T-helper 1 cell (primary cell): Measurements from ENCODE around the gene DNAJC5.

Source experiments
- DNase-seq, 5 donors: peaks; one replicate each; pipeline ENCODE4 v3.0.0-alpha.2; 2012 to 2020

The DNAJC5 gene

DNA sequence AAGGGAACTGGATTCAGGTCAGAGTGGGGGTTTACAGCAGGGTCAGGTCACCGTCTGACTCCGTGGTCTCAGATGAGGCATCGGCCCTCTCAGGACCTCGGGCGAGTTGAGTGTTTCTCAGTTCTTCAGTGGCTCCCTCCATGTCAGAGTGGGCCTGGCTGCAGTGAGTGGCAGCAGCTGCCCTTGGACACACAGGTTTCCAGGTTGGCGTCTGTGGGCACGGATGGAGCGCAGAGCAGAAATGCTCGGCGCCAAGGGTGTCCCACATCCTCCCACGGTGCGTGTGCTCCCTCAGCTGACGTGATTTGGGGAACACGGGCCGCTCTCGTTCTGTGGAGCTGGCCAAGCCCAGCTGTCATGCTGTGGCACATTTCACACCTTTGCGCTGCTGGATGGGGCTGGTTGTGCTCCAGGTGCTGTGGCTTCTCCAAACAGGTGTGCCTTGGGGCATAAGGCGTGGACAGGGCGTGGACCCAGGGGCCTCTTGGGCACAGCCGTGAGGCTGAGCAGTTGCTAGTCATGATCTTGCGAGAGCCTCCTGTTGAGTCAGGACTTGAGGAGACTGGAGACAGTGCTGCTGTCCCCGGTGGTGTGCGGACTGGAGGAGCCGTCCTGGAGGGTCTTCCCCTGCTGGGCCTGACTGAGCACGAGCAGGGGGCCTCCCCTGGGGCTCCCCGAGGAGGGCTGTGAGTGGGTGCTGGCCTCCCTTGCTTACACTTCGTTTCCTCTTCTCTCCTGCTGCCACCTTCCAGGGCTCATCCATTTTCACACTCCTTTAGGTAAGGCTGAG, 9.5 kb upstream of the DNAJC5 start:
- no peak for DNase-seq

DNA sequence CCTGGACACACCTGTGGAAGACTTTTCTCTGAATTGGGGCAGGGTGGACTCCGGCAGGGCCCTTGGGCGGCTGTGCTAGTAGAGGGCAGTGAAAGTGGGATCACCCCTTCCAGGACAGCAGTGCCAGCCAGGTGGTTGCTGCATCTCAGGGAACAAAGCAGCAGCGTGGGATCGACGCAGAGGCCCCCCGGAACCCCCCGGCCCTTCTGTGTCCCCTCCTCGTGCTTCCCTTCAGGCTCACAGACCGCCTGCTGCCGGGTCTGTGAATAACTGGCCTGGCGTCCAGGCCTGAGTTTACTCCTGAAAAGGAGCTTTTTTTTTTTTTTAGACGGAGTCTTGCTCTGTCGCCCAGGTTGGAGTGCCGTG, 8.9 kb upstream of the DNAJC5 start:
- DNase-seq: no peak

DNA sequence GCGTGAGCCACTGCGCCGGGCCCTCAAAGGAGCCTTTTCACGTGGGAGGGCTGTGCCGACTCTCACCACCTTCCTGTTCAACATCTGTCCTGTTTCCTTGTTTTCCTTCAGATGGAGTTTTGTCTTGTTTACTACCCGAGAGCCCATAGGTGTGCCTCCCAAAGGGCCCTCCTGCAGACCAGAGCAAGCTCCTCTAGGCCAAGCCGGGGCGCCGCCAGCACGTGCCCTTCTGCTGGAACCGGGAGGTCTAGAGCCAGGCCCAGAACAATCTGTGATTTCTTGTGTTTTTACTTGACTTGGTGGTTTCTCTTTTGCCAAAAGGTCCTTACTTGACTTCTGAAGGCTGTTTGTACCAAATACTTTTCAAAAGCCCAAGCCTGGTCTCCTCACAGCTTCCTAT, 8.0 kb upstream of the DNAJC5 start:
- DNase-seq: no peak

DNA sequence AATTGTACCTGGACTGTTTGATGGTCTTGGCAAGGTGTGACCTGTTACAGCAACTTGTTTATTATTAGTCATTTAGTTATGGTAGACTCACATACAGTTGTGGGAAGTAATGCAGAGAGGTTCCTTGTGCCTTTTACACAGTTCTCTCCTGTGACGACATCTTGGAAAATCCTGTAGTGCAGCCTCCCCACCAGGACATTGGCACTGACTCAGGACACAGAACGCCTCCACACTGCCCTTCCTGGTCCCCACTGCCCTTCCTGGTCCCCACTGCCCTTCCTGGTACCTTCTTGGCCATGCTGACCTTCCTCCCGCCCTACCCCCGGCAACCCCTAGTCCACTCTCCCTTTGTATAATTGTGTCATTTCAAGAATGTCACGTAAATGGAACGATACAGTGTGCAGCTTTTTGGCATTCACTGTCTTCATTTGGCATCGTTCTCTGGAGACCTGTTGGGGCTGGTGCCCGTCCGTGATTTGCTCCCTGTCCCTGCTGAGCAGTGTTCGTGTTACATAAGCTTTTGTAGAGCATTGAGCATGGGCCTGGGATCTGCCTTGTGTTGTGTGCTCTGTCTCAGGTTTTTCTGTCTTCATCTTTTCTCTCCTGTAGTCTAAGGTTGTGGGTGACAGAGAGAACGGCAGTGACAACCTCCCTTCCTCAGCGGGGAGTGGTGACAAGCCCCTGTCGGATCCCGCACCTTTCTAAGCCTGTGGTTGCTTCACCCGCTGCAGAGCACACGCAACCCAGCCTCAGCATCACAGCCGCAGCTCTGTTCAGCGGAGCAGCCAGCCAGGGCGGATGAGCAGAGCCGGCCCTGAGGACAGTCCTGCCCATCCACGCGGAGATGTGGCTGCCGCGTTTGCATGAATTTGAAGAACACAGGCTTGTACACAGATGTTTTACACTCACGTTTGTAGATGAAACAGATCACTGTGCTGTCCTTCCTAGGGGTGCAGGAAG, 5.4 kb upstream of the DNAJC5 start:
- no peak for DNase-seq

DNA sequence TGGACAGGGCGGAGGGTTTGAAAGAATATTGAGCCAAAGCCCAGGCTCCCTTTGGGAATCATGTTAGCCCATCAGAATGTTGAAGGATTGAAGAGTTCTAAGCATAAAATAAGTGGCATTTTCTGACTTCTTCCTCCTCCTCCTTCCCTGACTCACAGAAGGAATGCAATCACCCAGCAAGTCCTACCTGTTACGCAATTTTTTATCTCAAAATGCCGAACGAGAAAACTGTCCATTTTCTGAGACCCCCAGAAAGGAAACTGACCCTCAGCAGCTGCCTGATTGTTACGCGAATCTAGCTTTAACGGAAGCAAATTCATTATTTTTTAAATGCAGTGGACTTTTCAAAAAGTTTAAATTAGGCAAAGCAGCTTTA, 4.7 kb upstream of the DNAJC5 start:
- DNase-seq: no peak

DNA sequence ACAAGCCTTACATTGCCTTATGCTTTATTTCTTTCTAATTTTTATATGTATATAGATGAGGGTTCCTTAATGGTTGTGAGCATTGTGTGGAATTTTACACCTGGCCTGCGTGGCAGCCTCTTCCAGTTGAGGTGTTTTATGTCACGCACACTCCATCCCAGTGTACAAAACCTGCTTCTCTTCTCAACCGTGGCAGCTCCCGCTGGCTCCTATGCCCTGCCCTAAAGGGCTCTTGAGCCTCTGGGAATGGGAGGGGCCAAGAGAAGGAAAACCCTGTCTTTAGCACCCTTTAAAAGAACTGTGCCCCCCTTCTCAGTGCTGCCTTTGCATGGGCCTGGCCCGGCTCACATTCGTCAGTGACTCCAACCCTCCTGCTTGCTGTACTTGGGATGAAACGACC, 4.3 kb upstream of the DNAJC5 start:
- no peak for DNase-seq

DNA sequence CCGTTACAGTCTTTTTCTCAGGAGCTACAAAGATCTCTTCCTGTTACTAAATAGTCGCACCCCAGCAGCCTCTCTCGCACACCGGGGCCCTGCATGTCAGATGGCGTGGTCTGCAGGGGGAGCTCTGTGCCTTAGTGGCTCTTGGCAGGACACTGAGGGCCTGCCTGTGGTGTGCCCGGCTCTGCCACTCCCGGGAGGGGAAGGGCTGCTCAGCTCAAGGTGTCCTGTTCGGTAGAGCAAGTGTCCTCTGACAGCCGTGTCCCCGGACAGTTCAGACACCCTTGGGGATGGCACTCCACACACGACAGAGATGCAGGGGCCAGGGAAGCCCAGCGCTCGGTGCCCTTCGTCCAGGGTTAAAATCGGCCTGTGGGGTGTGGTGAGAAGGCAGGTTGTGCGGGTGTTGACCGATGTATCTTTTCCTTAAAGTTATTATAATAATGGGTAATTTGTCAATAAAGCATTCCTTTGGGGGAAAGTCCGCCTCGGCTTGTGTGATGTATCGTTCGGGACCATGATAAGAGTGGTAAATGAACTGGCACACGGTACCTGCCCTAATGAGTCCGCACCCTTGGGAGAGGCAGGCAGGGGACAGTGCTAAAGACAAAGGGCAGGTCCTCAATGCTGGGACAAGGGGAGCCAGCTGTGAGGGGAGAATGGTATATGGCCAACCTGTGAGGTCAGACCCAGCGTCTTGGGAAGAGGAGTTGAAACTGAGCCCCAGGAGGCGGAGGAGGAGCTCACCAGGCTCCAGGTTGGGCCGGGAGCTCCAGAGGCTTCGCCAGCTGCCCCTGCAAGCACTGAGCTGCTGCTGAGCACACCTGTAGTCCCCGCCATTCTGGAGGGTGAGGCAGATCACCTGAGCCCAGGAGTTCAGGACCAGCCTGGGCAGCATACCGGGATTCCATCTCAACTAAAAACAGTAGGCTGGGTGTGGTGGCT, 3.6 kb upstream of the DNAJC5 start:
- DNase-seq: no peak

DNA sequence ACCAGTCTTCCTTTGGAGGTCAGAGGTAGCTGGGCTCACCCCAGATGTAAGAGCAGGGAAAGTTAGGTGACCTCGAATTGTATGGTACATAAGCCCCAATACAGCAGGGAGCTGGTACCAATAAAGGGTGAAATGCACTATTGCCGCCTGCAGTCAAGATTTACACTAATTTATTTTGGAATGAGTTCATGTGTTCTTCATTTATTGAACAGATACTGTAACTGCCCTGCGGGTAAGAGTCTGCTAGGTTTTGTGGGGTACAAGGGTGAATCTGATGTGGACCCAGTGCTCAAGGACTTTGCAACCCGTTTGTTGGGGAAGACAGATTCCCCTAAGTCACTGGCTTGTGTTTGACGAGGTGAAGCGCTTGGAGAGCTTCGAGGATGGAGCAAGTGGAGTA, 2.5 kb upstream of the DNAJC5 start:
- no peak for DNase-seq

DNA sequence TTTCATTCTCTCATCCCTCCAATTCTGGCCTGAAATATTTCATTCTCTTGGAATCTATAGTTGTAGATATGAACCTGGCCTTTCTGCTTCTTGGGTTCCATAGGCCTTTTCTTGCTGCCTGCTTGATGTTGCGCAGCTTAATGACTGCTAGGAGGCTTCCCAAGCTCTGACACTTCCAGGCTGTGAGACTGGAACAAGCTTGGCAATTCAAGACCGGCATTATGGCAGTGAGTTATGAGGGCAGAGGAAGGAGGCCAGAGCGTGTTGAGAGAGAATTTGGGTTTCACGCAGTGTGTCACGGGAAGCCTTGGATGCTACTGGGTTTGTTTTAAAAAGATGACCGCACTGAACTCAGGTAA, 948 bp upstream of the DNAJC5 start:
- DNase-seq: no peak

DNA sequence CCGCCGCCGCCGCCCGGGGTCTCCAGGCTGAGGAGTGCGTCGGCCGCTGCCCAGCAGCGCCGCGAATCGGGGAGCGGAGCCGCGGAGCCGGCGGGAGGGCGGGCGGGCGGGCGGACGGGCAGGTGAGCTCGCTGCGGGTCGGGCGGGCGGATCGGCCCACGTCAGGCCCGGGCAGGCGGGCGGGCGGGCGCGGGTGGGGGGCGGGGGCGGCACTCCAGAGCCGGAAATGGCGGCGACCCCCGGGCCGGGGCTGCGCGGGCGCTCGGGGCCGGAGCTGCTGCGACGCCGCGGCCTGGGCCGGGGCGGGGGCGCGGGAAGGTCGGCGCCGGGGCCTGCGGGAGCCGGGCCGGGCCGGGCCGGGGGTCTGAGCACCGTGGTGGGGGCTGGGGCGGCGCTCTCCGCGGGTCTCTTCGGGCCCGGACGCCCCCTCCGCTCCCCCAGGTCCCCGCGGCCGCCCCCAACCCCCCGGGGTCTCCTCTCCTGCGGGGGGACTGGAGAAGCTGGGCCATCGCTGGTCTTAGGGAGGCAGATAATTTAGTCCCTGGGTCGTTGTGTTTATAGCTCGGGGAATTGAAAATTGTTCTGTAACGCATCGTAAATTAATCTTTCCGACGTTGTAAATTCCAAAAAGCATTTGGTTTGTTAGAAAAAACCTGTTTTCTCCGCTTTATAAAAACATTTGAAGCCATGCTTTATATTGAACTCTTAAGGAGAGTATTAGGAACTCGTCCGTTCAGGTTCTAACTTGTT, 451 bp downstream of the DNAJC5 start:
- DNase-seq: no peak

DNA sequence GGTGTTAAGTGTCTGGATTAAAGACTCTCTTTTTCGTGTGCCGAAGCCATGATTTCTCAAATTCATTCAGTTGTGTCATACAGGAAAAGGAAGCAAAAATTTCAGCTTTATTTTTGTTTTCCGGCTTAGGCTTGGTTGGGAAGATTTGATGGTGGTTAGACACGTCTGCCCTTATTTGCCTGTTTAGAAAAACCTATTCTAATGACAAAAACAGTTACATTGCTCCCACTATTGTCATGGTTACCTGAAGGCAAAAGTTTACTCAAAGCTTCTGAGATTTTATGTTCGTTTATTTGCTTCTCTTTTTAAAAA, 982 bp downstream of the DNAJC5 start:
- no peak for DNase-seq

DNA sequence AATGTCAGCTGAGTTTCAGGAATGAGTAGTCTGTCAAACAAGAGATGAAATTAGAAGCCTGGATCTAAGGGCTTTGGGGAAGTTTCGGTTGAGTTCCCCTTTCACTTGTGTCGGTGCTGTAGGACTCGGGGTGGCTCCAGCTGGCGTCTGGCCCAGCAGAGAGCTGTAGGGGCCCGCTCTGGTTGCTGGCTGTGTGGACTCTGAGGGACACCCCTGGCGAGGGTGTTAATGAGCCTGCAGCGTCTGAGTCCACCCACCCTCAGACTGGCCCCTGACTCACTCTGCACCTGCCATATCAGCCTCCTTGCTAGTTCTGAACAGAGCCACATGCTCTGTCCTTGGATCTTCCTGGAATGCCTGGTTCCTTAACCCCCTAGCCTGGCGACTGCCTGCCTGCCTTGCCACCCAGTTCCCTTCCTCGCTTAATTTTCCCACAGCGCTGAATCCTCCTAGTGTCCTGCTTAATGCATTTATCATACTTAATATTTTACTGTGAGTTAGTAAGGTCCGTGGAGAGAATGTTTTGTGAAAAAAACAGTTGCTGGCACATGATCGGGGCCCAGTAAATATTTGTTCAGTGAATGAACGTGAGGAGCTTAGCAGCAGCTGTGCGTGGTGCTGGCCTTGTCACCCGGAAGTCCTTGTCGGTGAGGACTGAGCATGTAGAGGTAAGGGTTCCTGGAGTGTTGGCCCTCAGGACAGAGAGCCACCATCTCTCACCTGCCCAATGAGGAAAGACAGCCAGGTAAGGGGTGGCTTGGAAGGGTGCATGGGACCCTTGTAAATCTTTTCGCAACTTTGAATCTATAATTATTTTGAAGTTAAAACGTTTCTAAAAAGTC, 1.6 kb downstream of the DNAJC5 start:
- peak in 1 of 5 donors; percentile 29 for DNase-seq

DNA sequence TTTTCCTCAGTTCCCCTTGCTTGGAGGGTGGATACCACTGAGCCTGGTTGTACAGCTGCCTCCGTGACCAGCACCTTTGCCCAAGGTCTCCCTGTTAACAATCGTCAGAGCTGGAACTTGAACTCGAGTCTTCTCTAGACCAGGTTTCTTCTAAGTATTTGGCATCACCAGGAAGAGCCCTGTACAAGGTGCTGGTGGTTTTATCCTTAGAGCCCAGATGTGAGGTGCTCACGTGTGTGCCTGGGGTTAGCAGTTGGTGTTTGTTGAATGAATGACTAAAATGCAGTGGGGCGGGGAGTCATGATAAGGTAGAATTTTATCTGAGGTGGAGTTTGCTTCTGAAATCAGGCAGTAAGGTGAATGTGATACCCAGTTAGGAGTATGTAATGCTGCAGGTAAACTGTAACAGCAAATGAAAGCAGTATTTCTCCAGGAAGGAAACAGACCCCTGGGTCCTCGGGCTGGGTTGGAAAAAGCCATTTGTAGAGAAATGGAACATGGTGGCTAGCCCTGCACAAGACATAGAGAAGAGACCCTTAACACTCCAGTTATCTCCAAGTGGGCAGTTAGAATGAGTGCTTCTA, 3.1 kb downstream of the DNAJC5 start:
- DNase-seq: no peak

DNA sequence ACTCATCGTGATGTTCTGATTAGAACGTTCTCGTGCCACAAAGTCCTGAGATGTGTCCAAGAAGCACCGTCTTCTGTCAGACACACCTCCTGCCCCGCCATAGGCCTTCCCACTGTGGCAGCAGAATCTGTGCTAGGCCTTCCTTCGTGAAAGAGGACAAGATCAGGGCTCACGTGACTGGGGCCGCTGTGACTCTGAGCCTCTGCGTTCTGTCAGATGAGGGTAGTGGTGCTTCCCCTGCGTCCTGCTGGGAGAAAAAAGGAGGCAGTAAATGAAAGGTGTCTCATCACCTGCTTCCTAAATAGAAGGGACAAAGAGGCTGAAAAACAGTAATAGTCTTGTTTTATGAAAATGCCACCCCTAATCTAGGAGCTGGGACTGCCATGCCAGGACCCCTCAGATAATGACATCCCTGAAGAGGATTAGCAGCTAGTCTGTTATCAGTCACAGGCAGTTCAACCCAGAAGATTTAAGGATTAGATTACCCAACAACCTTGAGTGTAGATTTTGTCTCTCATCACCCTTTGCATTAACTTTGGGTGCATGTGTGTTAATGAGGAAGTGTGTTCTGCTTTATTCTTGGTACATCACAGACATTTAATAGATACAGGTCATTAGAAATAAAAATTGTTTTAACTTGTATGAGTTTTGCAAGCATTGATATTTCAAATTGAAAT, 4.1 kb downstream of the DNAJC5 start:
- no peak for DNase-seq

DNA sequence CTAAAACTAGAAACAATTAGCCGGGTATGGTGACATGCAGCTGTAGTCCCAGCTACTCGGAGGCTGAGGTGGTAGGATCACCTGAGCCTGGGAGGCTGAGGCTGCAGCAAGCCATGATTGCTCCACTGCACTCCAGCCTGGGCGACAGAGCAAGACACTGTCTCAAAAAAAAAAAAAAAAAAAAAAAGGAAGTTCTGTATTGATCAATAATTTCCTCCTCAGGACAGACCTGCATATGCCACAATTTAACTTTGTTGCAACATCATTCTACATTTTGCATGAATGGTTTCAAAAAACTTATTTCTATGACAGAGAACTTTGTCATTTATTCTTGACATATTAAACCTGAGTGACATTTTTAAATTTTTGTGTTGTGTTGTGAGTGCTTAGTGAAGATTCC, 5.5 kb downstream of the DNAJC5 start:
- DNase-seq: no peak

DNA sequence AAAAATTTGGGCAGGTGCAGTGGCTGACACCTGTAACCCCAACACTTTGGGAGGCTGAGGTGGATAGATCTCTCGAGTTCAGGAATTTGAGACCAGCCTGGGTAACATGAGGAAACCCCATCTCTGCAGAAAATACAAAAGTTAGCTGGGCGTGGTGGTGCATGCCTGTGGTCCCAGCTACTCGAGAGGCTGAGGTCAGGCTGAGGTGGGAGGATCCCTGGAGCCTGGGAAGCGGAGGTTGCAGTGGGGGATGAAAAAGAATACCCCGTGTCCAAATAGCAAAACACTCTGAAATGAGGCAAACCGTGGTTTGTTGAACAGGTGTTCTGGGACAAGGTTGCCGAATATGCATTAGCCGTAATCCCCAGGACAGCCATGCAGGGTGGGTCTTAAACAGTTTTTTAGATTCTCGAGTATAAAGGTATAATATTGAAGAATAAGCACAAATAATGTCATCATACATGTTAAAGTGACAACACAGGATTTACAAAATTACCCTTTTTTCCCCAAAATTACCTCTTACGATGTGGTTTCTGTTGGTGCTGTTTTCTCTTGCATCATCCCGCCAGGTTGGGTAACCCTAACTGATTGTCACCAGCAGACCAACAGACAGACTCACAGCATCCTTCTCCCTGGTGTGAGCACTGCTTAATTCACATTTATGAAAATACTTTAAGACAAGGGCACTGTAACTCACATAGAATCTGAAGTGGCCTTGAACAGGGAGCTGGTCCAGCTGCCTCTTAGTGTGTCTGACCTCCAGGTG, 9.1 kb downstream of the DNAJC5 start:
- peak in 1 of 5 donors; percentile 19 for DNase-seq

DNA sequence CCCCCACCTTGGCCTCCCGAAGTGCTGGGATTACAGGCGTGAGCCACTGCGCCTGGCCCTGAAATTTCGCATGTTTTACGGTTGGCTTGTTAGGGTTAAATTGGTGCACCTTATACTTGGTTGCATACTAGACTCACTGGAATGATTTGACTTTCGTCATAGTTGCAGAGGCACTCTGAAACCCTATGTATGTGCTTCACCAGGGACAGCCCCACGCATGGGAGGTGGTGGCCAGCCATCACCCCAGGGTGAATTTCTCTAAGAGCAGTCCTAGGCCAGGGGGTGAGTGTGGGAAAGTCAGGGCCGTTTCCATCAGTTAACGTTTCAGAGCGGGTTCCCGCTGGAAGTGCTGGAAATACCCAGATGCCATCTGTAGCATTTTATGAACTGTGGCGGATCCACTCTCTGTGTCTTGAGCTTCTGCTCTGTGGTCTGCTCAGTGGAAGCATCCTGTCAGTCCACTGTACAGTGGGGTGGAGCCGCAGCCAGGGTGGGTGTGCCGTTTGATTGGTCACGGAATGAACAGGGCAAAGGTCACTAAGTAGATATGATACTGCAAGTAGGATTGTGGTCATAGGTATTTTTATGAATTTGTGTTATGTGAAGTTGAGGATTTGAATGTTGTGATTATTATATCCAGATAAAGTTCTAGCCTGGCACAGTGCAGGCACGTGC, 13.2 kb downstream of the DNAJC5 start:
- no peak for DNase-seq

DNA sequence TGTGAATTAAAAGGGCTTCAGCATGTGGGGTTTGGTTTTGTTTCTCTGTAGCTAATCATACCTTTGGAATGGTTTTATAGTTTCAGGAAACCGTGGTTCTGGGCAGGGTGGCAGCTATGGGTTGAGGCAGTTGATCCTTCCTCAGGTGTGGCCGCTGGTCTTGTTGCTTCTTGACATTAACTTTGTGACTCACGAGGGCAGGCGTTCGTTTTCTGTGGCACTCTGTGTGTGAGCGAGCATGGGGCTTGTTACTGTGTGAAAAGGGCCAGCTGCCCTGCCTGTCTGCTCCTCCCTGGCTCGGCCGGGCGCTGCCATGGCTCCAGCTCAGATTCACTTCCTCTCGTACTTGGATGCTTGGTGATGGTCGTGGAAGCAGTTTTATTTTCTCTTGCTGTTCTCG, 16.2 kb downstream of the DNAJC5 start:
- DNase-seq: no peak

DNA sequence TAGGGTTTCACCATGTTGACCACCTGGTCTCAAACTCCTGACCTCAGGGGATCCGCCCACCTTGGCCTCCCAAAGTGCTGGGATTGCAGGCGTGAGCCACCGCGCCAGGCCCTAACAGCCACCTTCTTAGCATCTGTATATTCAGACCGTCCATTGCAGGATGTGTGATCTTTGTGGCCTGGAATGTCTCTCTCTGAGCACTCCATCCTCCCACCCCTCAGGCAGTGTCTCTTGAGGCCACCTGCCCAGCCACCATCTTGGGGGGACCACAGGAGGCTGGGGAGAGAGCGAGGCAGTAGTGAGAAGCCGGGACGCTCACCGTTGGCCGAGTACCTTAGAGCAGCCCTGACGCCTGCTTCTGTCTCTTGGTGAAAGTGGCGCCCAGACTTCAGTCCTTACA, 18.8 kb downstream of the DNAJC5 start:
- DNase-seq: no peak
